Thymus (tissue), 11 donors: ENCODE results near the gene REV3L. TPM values are rescaled to one million over a fixed set of nuclear protein-coding genes. Genes with fewer than 3 reads are reported as not detected.

Source experiments
- DNase-seq, 9 donors: peaks; one replicate each; pipeline ENCODE4 v3.0.0-alpha.2; 2013; ENCODE audit warnings: low spot score in 9 of 9, low read depth in 6 of 9, missing footprints in 1 of 9
- H3K27ac ChIP-seq, 2 donors: one replicate each; pipeline ENCODE4 v1.5.1; 2013; ENCODE audit warnings: control low read depth in 1 of 2, low read depth in 1 of 2, low read length in 1 of 2, mild to moderate bottlenecking in 1 of 2, moderate library complexity in 1 of 2
- H3K27me3 ChIP-seq, 2 donors: one replicate each; pipeline ENCODE4 v1.5.1; 2013; ENCODE audit warnings: low read length in 1 of 2; ENCODE audit not compliant: control insufficient read depth in 2 of 2, insufficient read depth in 1 of 2
- H3K36me3 ChIP-seq, 2 donors: one replicate each; pipeline ENCODE4 v1.5.1; 2013; ENCODE audit warnings: low read length in 1 of 2, mild to moderate bottlenecking in 1 of 2, moderate library complexity in 1 of 2; ENCODE audit not compliant: control insufficient read depth in 2 of 2, insufficient read depth in 2 of 2
- H3K4me1 ChIP-seq, 2 donors: one replicate each; pipeline ENCODE4 v1.5.1; 2013; ENCODE audit warnings: low read length in 2 of 2; ENCODE audit not compliant: control insufficient read depth in 2 of 2, insufficient read depth in 2 of 2
- H3K4me3 ChIP-seq, 2 donors: one replicate each; pipeline ENCODE4 v1.5.1; 2013; ENCODE audit warnings: low read length in 2 of 2, control low read depth in 1 of 2, mild to moderate bottlenecking in 1 of 2
- H3K9me3 ChIP-seq, 2 donors: one replicate each; pipeline ENCODE4 v1.5.1; 2013; ENCODE audit warnings: low read length in 1 of 2, mild to moderate bottlenecking in 1 of 2; ENCODE audit not compliant: control insufficient read depth in 2 of 2, insufficient read depth in 1 of 2
- WGBS: extraction: QIAGEN DNeasy Blood & Tissue Kit; methylation state at CpG from one replicate; pipeline ENCODE4 v1.1.7; 2013; 5-methylcytosine and 5-hydroxymethylcytosine counted together
- polyA plus RNA-seq: library from polyadenylated mRNA; stranded (reverse); fragments of 200-250 nt; gene quantifications from one replicate; pipeline ENCODE4 v1.2.3, GENCODE V29; 2013
- total RNA-seq: library from RNA; stranded (reverse); fragments of 120-200 nt; gene quantifications from one replicate; pipeline ENCODE4 v1.2.4, GENCODE V29; 2013
- donor health status: healthy.

REV3L gene
- total and polyA plus RNA-seq, 2 donors, result 21.2 to 29.4 TPM

DNA sequence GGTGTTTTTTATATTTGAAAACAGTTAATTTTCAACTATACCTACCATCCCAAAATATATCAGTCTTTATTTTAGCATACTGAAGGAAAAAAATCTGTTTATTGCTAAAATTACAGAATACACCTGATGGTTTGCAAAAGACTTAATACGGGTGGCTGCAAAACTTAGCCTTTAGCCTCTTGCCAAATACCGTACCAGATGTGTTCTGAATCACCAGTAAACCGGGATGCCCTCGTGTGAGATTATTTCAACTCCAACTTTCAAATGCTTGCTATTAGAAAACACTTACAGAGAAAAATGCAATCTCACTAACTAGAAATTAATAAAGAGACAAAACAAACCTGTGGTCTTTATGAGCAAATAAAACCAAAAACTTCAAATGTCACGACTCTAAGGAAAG is 36.0 kb downstream of the REV3L start:
- no peak overlapping the region for H3K4me3 ChIP-seq

DNA sequence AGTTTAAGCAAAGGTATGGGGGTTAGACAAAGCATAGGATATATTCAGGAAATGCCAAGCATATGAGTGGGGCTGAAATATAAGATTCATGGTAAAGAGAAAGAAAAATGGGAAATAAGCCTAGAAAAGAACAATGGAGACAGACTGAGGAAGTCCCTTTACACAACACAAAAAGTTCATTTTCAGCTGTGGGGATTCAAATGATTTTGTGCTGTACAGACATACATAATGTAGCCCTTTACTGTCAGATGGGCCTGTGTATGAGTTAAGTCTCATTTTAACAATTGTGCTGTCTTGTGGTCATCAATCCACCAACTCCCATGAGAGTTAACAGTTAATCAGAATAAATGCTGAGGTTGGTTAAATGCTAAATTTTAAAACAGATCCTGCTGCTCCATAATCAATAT is 37.2 kb downstream of the REV3L start:
- DNase-seq, result no peak
- Histone ChIP-seq H3K27ac (no peak overlapping the region), H3K4me1 (no peaks in the 10 kb centered on the region), H3K9me3 (no peaks in the 10 kb centered on the region), H3K36me3 (peaks cover 0 to 3% of the 10 kb centered on the region in 2 donors), H3K27me3 (no peaks in the 10 kb centered on the region), H3K4me3 (no peak overlapping the region)

More for the DNA sequence above, 36.0 kb downstream of the REV3L start:
- H3K9me3 ChIP-seq, result no peaks in the 10 kb centered on the region
- no peaks in the 10 kb centered on the region for H3K4me1 ChIP-seq
- no peaks in the 10 kb centered on the region for H3K27me3 ChIP-seq
- WGBS, result 99% methylated on average over 5 of the region's 5 CpGs
- H3K36me3 ChIP-seq, result peaks cover 0 to 3% of the 10 kb centered on the region in 2 donors
- no peak overlapping the region for H3K27ac ChIP-seq
- no peak for DNase-seq

- H3K36me3 ChIP-seq, result peaks cover 0 to 3% of the 10 kb centered on the region in 2 donors
- H3K4me3 ChIP-seq, result no peak overlapping the region
- H3K4me1 ChIP-seq, result no peaks in the 10 kb centered on the region
- no peak for DNase-seq
- no peaks in the 10 kb centered on the region for H3K27me3 ChIP-seq
- no peak overlapping the region for H3K27ac ChIP-seq
- H3K9me3 ChIP-seq, result no peaks in the 10 kb centered on the region
- 97% methylated on average over 5 of the region's 5 CpGs for WGBS
Observed at GRCh38 chr6:111444794-111445193, 38.2 kb downstream of the REV3L start.

GRCh38 chr6:111441678-111442243 is 41.3 kb downstream of the REV3L start:
- no peak overlapping the region for H3K27ac ChIP-seq
- H3K4me1 ChIP-seq, result no peaks in the 10 kb centered on the region
- no peak overlapping the region for H3K4me3 ChIP-seq
- DNase-seq, result no peak
- H3K36me3 ChIP-seq, result no peaks in the 10 kb centered on the region
- H3K9me3 ChIP-seq, result no peaks in the 10 kb centered on the region
- 24% methylated on average over 5 of the region's 5 CpGs for WGBS
- H3K27me3 ChIP-seq, result no peaks in the 10 kb centered on the region

GRCh38 chr6:111439171-111439570 is 43.8 kb downstream of the REV3L start:
- Histone ChIP-seq H3K4me3 (no peak overlapping the region), H3K36me3 (no peaks in the 10 kb centered on the region), H3K27ac (no peak overlapping the region), H3K9me3 (peaks cover 0 to 3% of the 10 kb centered on the region in 2 donors), H3K4me1 (no peaks in the 10 kb centered on the region), H3K27me3 (no peaks in the 10 kb centered on the region)
- 98% methylated on average over 4 of the region's 4 CpGs for WGBS
- DNase-seq, result no peak

- DNase-seq, result no peak
- Histone ChIP-seq H3K4me3 (no peak overlapping the region), H3K9me3 (peaks cover 0 to 3% of the 10 kb centered on the region in 2 donors), H3K4me1 (no peaks in the 10 kb centered on the region), H3K36me3 (no peaks in the 10 kb centered on the region), H3K27me3 (no peaks in the 10 kb centered on the region), H3K27ac (no peak overlapping the region)
- 99% methylated on average over 2 of the region's 2 CpGs for WGBS
Observed at GRCh38 chr6:111437573-111437972, 45.4 kb downstream of the REV3L start.

DNA sequence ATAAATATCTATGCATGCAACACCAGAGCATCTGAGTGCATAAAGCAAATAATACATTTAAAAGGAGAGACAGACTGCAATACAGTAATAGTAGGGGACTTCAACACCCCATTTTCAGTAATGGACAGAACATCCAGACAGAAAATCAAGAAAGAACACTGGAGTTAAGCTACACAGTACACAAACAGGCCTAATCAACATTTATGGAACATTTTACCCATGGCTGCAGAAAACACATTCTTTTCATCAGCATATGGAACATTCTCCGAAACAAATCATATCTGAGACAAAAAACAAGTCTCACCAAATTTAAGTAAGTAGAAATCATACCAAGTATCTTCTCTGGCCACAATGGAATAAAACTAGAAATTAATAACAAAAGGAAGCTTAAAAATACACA is 50.5 kb downstream of the REV3L start:
- DNase-seq, result no peak
- no peak overlapping the region for H3K27ac ChIP-seq
- WGBS, result 99% methylated on average over 1 of the region's 1 CpG
- peaks cover 3% of the 10 kb centered on the region in 2 donors for H3K4me1 ChIP-seq
- H3K27me3 ChIP-seq, result no peaks in the 10 kb centered on the region
- peaks cover 0 to 8% of the 10 kb centered on the region in 2 donors for H3K36me3 ChIP-seq
- no peak overlapping the region for H3K4me3 ChIP-seq
- H3K9me3 ChIP-seq, result peaks cover 0 to 13% of the 10 kb centered on the region in 2 donors

- H3K4me1 ChIP-seq, result peaks cover 6 to 7% of the 10 kb centered on the region in 2 donors
- H3K9me3 ChIP-seq, result peaks cover 0 to 15% of the 10 kb centered on the region in 2 donors
- peaks cover 0 to 8% of the 10 kb centered on the region in 2 donors for H3K36me3 ChIP-seq
- DNase-seq, result no peak
- no peak overlapping the region for H3K27ac ChIP-seq
- H3K27me3 ChIP-seq, result no peaks in the 10 kb centered on the region
- no peak overlapping the region for H3K4me3 ChIP-seq
- 97% methylated on average over 11 of the region's 11 CpGs for WGBS
Observed at GRCh38 chr6:111430605-111431376, 52.2 kb downstream of the REV3L start.

GRCh38 chr6:111429571-111429970 is 53.4 kb downstream of the REV3L start:
- H3K9me3 ChIP-seq, result peaks cover 0 to 12% of the 10 kb centered on the region in 2 donors
- H3K27me3 ChIP-seq, result no peaks in the 10 kb centered on the region
- DNase-seq, result no peak
- no peak overlapping the region for H3K4me3 ChIP-seq
- 98% methylated on average over 19 of the region's 19 CpGs for WGBS
- peaks cover 9 to 10% of the 10 kb centered on the region in 2 donors for H3K4me1 ChIP-seq
- no peak overlapping the region for H3K27ac ChIP-seq
- peaks cover 0 to 8% of the 10 kb centered on the region in 2 donors for H3K36me3 ChIP-seq
